ENCODE data around the gene DYSF. TPM values are rescaled to one million over a fixed set of nuclear protein-coding genes. Genes with fewer than 3 reads are reported as not detected.
"Not testable (repeated sequence)": the region's sequence is repeated elsewhere in the genome, so short reads cannot be mapped to it uniquely, and the experiment has no call there.

Gene DYSF
- polyA plus RNA-seq (ENCODE audit: insufficient read length) = 146 TPM

DNA sequence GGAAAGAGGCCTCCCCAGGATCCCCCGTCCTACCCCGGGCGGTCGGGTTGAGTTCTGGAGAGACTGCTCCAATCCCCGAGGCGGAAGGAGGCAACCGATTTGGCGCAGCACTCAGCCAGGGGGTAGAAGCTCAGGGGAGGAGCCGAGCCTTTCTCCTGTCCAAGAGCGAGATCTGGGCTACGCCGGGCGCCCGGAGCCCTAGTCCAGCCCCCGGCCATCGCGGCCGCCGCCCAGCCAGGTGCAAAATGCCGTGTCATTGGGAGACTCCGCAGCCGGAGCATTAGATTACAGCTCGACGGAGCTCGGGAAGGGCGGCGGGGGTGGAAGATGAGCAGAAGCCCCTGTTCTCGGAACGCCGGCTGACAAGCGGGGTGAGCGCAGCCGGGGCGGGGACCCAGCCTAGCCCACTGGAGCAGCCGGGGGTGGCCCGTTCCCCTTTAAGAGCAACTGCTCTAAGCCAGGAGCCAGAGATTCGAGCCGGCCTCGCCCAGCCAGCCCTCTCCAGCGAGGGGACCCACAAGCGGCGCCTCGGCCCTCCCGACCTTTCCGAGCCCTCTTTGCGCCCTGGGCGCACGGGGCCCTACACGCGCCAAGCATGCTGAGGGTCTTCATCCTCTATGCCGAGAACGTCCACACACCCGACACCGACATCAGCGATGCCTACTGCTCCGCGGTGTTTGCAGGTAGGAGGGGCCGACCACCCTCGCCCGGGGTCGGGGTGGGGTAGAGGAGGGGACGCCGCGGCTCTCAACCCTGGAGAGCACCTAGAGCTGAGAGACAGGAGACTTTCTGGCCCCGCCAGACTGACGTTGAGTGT lies at the start of gene DYSF:
Gene DYSF (plus strand): TSS at position 158 of the 817 bp plus-strand sequence.
- DNase-seq (ENCODE audit: low read depth) = no peak

DNA sequence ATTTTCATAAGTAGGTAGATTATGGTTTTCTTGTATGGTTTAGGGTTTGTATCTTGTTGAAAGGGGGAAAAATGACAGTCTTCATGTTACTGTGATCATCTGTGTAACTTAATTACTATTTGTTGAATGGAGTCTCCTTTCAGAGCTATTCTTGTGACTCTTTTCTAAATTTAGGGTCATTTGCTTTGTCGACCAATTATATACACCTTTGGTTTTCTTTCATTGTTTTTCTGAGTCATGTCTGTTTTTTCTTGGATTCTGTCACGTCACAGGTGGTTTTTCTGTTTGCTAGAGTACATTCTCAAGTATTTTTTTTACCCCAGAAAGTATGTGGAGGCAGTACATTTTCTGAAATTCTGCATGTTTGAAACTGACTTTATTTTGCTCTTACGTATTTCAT lies 43.8 kb upstream of the DYSF start:
- no peak for DNase-seq (ENCODE audit: low read depth)

DNA sequence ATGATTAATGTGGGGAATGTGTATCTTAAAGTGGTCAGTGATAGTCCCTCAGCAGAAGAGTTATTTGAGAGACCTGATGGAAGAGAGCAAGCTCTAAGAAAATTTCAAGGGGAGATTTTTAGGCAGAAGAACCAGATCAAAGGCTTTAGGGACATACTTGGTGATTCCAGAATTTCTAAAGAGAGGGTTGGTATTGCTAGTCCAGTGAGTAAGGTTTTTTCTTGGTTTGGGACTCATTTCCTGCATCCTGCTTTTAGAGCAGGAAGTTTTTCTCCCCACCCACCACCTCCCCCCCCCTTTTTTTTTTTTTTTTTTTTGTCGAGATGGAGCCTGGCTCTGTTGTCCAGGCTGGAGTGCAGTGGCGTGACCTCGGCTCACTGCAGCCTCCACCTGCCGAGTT lies 42.7 kb upstream of the DYSF start:
- no peak for DNase-seq (ENCODE audit: low read depth)

DNA sequence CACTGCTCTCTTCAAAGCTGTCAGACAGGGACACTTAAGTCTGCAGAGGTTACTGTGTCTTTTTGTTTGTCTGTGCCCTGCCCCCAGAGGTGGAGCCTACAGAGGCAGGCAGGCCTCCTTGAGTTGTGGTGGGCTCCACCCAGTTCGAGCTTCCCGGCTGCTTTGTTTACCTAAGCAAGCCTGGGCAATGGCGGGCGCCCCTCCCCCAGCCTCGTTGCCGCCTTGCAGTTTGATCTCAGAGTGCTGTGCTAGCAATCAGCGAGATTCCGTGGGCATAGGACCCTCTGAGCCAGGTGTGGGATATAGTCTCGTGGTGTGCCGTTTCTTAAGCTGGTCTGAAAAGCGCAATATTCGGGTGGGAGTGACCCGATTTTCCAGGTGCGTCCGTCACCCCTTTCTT lies 36.5 kb upstream of the DYSF start:
- not testable (repeated sequence) for DNase-seq (ENCODE audit: low read depth)

DNA sequence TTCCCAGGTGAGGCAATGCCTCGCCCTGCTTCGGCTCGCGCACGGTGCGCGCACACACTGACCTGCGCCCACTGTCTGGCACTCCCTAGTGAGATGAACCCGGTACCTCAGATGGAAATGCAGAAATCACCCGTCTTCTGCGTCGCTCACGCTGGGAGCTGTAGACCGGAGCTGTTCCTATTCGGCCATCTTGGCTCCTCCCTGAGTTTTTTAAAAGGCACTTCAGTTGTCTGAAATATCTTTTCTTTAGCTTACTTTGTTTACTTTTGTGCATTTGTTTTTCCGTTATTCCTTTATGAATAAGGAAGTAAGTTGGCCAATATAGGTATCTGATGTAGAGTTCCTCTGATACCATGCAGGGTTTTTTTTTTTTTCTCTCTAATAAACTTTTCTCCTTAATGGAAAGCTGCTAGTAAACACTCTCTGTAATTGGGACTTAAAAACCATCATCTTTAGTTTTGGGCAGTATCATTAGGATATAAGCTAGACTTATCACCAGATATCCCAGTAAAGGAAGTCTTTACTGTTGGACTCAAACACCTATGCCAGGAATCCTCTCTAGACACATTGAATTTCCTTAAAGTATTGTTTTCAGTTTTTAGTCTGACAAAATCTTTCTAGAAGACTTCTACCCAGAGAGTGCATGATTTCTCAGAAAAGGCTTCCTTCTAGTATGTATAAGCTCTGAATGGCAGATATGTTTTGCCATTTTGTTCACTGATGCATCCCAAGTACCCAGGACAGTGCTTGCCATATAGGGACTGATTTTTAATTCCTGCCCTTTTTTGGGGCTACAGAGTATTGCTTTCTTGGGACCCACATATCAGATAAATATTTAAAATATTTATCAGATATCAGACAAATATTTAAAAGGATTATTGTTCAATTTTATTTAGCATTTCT lies 35.8 kb upstream of the DYSF start:
- DNase-seq (ENCODE audit: low read depth) = no peak

DNA sequence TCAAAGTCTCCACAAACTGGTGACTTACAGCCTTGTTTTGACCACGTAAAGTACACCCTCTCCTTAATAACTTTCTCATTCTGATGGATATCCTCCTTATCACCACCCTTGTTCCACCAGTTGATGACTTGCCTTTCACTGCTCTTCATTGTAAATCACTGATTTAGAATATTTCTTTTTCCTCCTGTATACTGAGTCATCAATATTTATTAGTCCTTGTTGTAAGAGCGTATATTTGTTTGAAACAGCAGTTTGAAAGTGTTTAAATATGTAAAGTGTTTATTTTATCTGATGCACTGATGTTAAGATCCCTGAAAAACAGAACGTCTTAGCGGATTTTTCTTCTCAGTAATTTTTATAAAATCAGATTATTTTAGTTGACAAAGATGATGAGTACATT lies 34.2 kb upstream of the DYSF start:
- no peak for DNase-seq (ENCODE audit: low read depth)

DNA sequence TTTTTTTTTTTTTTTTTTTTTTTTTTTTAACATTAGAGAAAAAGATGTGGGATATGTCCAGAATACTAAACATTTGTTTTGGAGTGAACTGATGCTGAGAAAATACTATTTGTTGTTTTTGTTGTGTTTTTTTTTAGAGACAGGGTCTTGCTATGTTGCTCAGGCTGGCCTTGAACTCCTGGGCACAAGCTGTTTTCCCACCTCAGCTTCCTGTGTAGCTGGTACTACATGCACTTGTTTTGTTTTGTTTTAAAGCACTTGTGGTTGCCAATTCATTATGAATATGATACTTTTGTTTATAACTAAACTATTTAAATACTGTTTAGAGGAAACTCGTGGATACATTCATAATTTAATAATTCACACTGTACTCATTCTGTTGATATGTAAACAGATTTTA lies 33.4 kb upstream of the DYSF start:
- no peak for DNase-seq (ENCODE audit: low read depth)

DNA sequence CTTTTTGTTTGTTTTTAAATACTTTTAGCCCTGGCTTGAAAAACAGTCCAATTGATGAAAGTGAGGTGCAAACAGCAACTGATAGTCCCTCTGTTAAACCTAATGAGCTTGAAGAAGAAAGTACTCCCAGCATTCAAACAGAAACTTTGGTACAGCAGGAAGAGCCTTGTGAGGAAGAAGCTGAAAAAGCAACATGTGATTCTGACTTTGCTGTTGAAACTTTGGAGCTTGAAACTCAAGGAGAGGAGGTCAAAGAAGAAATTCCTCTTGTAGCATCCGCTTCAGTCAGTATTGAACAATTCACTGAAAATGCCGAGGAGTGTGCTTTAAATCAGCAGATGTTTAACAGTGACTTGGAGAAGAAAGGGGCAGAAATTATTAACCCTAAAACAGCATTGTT lies 30.6 kb upstream of the DYSF start:
- no peak for DNase-seq (ENCODE audit: low read depth)

DNA sequence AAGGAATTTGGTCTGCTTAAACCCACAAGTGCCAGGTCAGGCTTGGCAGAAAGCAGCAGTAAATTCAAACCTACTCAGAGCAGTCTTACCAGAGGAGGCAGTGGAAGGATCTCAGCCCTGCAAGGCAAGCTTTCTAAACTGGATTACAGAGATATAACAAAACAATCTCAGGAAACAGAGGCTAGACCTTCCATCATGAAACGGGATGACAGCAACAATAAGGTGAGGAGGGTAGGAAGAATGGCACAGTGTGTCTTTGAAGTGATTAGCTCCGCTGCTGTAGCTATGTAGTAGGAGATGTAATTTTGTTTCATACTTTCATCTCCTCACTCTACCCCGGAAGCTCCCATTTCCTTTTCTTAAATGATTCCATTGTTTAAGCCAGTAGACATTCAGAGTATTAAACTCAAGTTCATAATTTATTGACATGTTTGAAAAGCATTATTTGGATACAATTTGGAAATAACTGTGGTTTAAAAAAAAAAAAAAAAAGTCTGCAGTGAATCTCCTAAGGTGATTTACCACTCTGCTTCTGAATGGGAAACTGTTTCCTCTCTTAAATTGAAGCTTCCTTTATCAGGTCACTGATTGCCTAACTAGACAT lies 29.4 kb upstream of the DYSF start:
- DNase-seq (ENCODE audit: low read depth) = no peak

DNA sequence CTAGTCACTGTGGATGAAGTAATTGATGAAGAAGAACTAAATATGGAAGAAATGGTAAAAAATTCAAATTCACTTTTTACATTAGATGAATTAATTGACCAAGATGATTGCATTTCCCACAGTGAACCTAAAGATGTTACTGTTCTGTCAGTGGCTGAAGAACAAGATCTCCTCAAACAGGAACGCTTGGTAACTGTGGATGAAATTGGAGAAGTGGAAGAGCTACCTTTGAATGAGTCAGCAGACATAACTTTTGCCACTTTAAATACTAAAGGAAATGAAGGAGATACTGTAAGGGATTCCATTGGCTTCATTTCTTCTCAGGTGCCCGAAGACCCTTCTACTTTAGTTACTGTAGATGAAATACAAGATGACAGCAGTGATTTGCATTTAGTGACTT lies 26.6 kb upstream of the DYSF start:
- DNase-seq (ENCODE audit: low read depth) = no peak

DNA sequence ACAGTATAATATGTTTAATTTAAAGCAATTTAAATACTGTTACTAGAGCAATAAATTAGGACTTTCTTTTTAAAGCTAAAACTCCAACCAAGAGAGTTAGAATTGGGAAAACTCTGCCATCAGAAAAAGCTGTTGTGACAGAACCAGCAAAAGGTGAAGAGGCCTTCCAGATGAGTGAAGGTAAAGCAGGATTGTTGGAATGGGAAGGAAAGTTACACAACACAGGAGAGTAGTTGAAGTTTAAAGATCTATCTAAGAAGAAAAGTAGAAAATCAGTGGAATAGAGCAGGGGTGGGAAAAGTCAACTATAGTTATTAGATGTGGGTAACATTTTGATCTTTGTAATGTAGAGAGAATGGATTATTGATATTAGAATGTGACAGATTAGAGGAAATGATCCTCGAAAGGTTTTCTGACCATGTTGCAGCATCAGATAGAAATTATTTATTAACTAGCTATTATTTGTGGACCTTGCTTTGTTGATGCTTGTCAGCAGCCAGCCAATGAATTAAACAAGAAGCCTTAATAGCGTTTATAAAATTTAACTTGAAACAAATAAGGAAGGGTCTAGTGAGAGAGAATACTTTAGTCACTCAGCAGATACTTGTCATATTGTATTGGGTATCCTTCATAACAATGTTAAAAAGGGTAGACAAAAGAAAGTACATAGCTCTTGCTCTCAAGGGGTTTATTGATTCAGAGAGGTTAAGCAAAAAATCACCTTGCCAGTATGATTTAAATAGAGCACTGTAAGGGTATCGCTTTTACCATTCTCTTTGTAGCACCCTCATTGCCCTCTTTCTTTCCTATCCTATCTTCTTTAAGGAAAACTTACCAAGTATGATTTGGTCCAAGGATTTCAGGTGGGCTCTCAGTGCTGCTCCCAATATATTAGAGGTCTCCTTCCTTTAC lies 24.6 kb upstream of the DYSF start:
- DNase-seq (ENCODE audit: low read depth) = no peak

DNA sequence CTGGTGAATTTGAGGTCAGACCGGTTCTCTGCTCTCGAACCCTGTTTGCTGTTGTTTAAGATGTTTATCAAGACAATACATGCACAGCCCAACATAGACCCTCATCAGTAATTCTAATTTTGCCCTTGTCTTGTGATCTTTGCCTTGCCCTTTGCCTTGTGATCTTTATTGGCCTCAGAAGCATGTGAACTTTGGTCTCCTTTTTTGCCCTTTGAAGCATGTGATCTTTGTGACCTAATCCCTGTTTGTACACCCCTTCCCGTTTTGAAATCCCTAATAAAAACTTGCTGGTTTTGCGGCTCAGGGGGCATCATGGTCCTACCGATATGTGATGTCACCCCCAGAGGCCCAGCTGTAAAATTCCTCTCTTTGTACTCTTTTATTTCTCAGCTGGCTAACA lies 8.2 kb upstream of the DYSF start:
- DNase-seq (ENCODE audit: low read depth) = not testable (repeated sequence)

DNA sequence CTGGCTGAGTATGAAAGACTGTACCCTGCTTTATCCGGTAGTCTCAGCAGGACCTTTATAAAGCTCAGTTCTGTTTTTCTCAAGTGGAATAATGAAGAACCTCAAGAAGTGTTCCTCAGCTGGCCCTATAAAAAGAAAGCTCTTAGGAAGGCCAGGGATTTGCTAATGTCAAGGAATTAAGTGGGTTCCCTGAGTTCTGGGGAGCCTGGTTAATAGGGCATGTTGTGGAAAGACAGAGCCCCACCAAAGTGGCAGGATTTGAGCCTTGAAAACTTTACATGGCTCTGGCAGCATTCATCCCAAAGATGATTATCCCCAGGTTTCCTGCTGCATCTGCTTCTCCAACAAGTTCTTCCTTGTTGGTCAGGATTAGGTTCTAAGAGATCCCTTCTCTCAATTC lies 6.9 kb upstream of the DYSF start:
- no peak for DNase-seq (ENCODE audit: low read depth)

DNA sequence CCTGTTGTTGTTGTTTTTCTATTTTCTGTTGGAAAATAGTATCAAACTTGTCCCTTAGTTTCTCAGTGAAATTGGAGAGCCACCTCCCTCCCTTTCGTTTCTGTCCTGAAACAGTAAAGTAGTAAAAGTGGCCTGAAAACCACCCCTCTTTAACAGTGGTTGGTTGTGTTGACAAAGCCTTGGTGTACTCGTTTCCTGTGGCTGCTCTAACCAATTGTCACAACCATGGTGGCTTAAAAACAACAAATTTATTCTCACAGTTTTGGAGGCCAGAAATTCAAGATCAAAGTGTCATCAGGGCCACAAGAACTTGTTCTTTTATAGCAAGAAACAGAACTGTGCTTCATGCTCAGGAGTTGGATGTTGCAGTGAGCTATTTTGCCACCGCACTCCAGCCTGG lies 4.0 kb upstream of the DYSF start:
- DNase-seq (ENCODE audit: low read depth) = no peak

DNA sequence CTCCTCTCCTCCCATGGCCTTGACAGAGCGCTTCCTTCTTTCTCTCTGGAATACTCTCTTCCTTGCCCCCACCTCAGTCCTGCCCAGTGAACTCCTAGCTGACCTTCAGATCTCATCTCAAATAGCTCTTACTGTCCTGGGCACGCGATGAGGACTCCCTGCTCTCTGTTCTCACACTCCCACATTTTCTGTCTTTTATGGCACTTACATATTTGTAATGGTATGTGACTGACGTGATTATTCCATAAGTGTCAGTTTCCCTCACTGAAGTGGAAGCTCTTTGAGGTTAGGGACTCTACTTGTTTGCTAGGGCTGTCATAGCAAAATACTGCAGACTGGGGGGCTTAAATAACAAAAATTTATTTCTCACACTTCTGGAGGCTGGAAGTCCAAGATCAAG lies 1.7 kb upstream of the DYSF start:
- DNase-seq (ENCODE audit: low read depth) = no peak

DNA sequence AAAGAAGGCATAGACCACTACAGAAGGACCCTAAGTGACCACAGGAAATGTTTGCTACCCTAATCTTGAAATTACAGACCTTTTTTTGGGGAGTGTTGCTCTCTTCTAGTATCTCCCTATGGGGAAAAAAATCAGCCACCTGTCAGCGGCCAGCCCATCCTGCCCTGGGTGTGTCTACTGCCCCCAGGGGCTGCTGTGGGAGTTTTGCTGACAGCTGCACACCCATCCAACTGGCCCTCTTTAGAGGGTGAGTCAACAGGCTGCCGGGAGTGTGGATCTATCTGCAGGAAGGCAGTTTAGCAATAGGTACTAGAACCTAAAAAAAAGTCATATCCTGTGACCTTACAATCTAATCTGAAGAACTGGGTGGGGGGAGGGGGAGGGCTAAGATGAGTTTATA lies 796 bp upstream of the DYSF start:
- DNase-seq (ENCODE audit: low read depth) = no peak

DNA sequence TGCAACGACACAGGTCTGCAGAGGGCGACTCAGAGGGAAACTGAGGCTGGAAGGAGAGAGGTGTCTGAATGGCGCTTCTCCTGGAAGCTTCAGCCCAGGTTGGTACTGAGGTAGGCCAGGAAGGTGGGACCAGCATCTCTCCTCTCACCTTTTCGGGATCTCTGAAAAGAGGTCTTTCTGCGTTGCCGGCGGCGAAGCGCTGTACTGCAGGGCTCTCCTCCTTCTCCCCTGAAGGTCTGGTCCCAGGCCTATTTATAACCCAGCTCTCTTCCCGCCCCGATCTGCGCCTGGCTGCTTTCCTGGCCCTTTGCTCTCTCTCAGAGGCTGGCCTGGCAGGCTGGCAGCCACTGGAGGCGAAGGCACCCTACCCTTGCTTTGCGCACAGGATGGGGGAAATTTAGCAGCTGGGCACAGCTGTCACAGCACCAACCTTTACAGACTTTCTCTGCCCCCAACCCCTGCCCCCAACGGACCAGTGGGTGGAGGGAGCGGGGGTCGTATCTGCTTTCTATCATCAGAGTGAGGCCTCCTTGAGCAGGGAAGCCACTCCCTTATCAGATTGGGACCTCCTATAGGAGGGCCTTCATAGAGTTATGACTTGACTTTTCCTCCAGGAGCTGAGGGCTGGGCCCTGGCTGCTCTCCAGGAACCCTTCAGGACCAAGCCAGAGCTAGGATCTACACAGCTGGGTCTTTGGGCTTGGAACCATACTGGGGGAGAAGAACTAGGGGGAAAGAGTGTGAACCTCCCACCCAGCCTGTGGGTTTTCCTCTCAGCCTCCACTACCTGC lies 1.1 kb downstream of the DYSF start:
- DNase-seq (ENCODE audit: low read depth) = no peak

DNA sequence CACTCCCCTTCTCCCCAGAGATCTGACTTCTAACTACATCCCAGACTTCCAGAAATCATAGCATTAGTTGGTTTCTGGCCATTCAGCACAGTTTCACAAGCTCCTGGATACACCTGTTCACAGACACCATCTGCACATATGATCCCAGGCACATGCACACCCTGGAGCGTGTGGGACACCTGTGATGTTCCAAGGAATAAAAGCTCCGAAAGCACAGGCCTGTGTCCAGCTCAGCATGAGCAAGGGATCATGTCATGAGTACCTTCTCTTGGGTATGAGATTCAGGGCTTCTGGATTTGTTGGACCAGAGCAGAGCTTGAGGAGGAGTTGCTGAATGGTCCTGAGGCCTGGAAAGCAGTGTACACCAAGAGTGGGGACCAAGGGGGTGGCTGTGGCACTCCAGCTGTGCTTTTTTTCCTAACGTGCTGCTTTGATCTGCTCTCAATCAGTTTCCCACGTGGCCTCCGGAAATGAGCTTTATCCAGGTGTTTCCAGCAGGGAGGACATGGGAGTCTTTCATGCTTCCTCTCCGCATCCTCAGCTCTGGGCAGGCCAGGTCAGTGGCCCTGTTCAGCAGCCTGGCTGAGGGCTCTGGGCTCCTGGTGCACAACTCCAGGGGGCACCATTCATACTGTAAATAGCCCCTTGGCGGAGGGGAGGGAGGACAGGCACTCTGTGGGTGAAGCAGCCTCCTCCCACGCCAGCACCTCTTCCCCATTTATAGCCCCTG lies 1.8 kb downstream of the DYSF start:
- no peak for DNase-seq (ENCODE audit: low read depth)

DNA sequence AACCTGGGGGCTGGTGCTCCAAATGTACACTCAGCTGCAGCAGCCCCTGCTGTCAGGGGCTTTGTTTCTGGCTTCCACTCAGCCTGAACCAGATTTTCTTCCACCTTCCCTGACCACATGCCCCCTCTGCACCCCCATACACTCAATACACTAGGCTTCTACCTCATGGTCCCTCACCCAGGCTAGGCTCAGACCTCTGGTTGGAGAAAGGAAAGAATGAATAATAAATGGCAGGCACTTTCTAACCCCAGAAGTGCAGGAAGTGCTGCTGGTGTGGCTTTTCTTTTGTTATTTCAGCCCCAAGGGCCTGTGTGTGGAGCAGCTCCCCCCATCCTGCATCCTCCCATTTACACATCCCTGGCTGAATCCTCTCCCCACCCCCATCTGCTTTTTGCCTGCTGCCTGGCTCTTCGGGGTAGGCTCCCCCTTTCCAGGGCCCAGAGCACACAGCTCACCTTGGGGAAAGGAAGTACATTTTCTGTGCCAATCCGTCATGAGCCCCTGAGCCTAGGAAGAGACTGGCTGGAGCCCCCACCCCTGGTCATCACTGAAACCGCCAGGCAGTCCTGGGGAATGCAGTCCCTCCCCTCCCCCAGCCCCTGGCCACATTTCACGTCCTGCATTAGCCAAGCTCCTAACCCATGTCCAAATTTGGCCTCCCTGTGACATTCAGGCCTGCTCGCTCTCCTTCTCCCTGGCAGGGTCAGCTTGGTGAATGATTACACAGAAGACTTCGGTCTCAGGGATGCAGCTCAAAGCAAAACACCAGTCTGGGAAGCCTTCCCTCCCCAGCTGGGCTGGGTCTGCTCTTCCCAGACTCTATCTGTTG lies 2.6 kb downstream of the DYSF start:
- DNase-seq (ENCODE audit: low read depth) = no peak

Measured in forelimb muscle (tissue), 1 donor.